Astrocyte (in vitro differentiated cells and primary cell): Measurements from ENCODE around the gene GAMT. TPM values are rescaled to one million over a fixed set of nuclear protein-coding genes. Genes with fewer than 3 reads are reported as not detected.

Experiments
- DNase-seq: peaks from one replicate; pipeline ENCODE4 v3.0.0-alpha.2; 2010; ENCODE audit warnings: low read depth
- FAIRE-seq: peaks from 2 replicates; lab custom pipeline; 2011; peaks lifted over from hg19 to GRCh38; lab: Jason Lieb, UNC
- H2AFZ ChIP-seq: 2 replicates; pipeline ENCODE4 v1.6.0; 2012; ENCODE audit warnings: low read depth, low read length, inconsistent platforms
- H3K27ac ChIP-seq: 2 replicates; pipeline ENCODE4 v1.5.1; 2011; ENCODE audit warnings: low read depth, low read length, inconsistent platforms
- H3K27me3 ChIP-seq: 2 replicates; pipeline ENCODE4 v1.6.0; 2011; ENCODE audit warnings: low read length, inconsistent platforms; ENCODE audit not compliant: insufficient read depth
- H3K36me3 ChIP-seq: 2 replicates; pipeline ENCODE4 v1.5.1; 2011; ENCODE audit warnings: low read length, inconsistent platforms; ENCODE audit not compliant: insufficient read depth
- H3K4me1 ChIP-seq: 2 replicates; pipeline ENCODE4 v1.5.1; 2011; ENCODE audit warnings: low read length, inconsistent platforms; ENCODE audit not compliant: insufficient read depth
- H3K4me2 ChIP-seq: 2 replicates; pipeline ENCODE4 v1.6.0; 2012; ENCODE audit warnings: low read length, inconsistent platforms
- H3K4me3 ChIP-seq: 2 replicates; pipeline ENCODE4 v1.5.1; 2011; ENCODE audit warnings: low read depth, mild to moderate bottlenecking, low read length, inconsistent platforms; ENCODE audit not compliant: insufficient read depth
- H3K79me2 ChIP-seq: 2 replicates; pipeline ENCODE4 v1.6.0; 2012; ENCODE audit warnings: mild to moderate bottlenecking, low read length, inconsistent platforms; ENCODE audit not compliant: insufficient read depth
- H3K9ac ChIP-seq: 2 replicates; pipeline ENCODE4 v1.6.0; 2012; ENCODE audit warnings: mild to moderate bottlenecking, low read length, inconsistent platforms
- H3K9me3 ChIP-seq: 2 replicates; pipeline ENCODE4 v1.5.1; 2012; ENCODE audit warnings: low read depth, mild to moderate bottlenecking, low read length, inconsistent platforms; ENCODE audit not compliant: insufficient read depth
- H4K20me1 ChIP-seq: 2 replicates; pipeline ENCODE4 v1.6.0; 2012; ENCODE audit warnings: low read length, inconsistent platforms; ENCODE audit not compliant: insufficient read depth
- H3K27ac Mint-ChIP-seq: one replicate; pipeline ENCODE4 v1.8.0; 2021; ENCODE audit warnings: mild to moderate bottlenecking, mixed read lengths; ENCODE audit not compliant: unreplicated experiment
- H3K27me3 Mint-ChIP-seq: one replicate; pipeline ENCODE4 v1.8.0; 2021; ENCODE audit warnings: low read depth, mixed read lengths; ENCODE audit not compliant: unreplicated experiment
- H3K36me3 Mint-ChIP-seq: one replicate; pipeline ENCODE4 v1.8.0; 2021; ENCODE audit warnings: low read depth, mixed read lengths; ENCODE audit not compliant: unreplicated experiment
- H3K4me1 Mint-ChIP-seq: one replicate; pipeline ENCODE4 v1.8.0; 2021; ENCODE audit warnings: low read depth, mixed read lengths; ENCODE audit not compliant: unreplicated experiment
- H3K4me3 Mint-ChIP-seq: one replicate; pipeline ENCODE4 v1.8.0; 2021; ENCODE audit warnings: mild to moderate bottlenecking, moderate library complexity, mixed read lengths; ENCODE audit not compliant: unreplicated experiment
- H3K9me3 Mint-ChIP-seq: one replicate; pipeline ENCODE4 v1.8.0; 2021; ENCODE audit warnings: mild to moderate bottlenecking, mixed read lengths; ENCODE audit not compliant: unreplicated experiment
- EZH2 ChIP-seq: IDR thresholded peaks from 2 replicates; pipeline ENCODE4 v1.6.1; 2012; ENCODE audit warnings: mild to moderate bottlenecking, low read length, inconsistent platforms; ENCODE audit not compliant: insufficient read depth
- total RNA-seq: library from RNA; stranded (reverse); gene quantifications from 2 replicates; pipeline ENCODE4 v1.2.1, GENCODE V29; 2021
- TF ChIP-seq, protein P1 (sequence below): IDR thresholded peaks from 2 replicates; pipeline ENCODE4 v1.5.1; 2011; ENCODE audit warnings: low read depth, mild to moderate bottlenecking, inconsistent platforms, low read length, moderate library complexity; ENCODE audit not compliant: insufficient read depth

The GAMT gene
- total RNA-seq, 1 donor from 2014 or later = 35.9 TPM

DNA sequence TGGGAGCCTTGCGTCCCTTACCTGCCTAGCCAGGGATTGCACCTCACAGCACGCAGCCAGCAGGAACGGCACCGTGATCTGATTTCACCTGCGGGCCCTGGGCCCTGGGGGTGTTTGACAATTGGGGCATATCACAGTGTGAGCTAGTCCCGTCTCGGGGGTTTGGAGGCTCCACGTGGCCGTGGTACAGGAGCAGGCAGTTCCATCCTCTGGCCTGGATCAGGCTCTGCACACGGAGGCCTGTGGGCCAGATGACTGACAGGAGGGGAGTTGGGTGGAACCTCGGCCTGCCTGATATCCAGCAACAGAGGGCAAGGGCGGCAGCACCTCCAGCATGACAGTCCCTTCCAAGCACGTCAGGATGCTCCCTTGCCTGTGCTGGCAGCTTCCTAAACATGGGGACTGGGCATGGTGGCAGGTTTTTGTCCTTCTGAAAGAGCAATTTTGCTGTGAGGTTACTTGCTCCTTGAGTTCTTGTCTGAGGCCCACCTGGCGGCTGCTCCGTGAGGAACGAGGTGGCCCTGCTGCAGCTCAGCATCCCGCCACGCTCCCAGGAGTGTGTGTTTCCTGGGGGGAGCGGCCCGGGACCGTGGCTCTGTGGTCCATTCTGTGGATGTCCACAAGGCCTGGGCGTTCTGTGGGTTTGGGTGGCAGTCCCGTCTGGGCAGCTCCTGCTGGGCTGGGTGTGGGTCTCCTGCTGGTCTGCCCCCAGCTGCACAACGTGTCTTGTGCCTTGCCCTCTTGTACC lies 30.6 kb upstream of the GAMT start:
- no peaks in the 10 kb centered on the region for H3K9me3 ChIP-seq
- peaks cover 41% of the 10 kb centered on the region for H4K20me1 ChIP-seq
- no peak overlapping the region for H3K4me3 ChIP-seq
- DNase-seq = no peak
- H3K36me3 ChIP-seq = peaks cover 10% of the 10 kb centered on the region
- H3K27me3 Mint-ChIP-seq = no peaks in the 10 kb centered on the region
- no peak overlapping the region for H3K27ac ChIP-seq
- FAIRE-seq = no peak
- no peak overlapping the region for H3K4me3 Mint-ChIP-seq
- H3K4me1 ChIP-seq = peaks cover 2% of the 10 kb centered on the region
- no peak overlapping the region for H3K27ac Mint-ChIP-seq
- peaks cover 40% of the 10 kb centered on the region for H3K79me2 ChIP-seq
- H3K27me3 ChIP-seq = no peaks in the 10 kb centered on the region
- H2AFZ ChIP-seq = no peak overlapping the region
- H3K4me1 Mint-ChIP-seq = no peaks in the 10 kb centered on the region
- no peak overlapping the region for H3K4me2 ChIP-seq
- H3K36me3 Mint-ChIP-seq = peaks cover 6% of the 10 kb centered on the region
- no peak overlapping the region for H3K9ac ChIP-seq
- no peaks in the 10 kb centered on the region for H3K9me3 Mint-ChIP-seq
- TF ChIP-seq, protein P1, sequence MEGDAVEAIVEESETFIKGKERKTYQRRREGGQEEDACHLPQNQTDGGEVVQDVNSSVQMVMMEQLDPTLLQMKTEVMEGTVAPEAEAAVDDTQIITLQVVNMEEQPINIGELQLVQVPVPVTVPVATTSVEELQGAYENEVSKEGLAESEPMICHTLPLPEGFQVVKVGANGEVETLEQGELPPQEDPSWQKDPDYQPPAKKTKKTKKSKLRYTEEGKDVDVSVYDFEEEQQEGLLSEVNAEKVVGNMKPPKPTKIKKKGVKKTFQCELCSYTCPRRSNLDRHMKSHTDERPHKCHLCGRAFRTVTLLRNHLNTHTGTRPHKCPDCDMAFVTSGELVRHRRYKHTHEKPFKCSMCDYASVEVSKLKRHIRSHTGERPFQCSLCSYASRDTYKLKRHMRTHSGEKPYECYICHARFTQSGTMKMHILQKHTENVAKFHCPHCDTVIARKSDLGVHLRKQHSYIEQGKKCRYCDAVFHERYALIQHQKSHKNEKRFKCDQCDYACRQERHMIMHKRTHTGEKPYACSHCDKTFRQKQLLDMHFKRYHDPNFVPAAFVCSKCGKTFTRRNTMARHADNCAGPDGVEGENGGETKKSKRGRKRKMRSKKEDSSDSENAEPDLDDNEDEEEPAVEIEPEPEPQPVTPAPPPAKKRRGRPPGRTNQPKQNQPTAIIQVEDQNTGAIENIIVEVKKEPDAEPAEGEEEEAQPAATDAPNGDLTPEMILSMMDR = no peak
- no peak for TF ChIP-seq EZH2

DNA sequence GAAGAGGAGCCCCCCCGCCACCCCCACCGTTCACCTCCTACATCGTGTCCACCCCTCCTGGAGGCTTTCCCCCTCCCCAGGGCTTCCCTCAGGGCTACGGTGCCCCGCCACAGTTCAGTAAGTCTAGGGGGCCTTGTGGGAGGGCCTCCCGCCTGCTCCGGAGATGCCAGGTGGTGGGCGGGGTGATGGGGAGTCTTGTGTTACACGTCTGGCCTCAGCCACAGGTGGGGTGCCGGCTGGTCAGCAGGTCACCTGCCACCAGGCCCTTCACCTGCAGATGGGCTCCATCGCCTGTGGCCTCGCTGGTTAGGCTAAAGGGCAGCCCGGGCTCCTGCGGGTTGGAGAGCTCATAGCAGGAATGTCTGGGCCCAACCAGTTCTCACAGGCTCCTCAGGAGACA lies 28.9 kb upstream of the GAMT start:
- no peak overlapping the region for H3K27ac Mint-ChIP-seq
- no peaks in the 10 kb centered on the region for H3K4me1 Mint-ChIP-seq
- H3K9me3 ChIP-seq = no peaks in the 10 kb centered on the region
- H3K36me3 ChIP-seq = peaks cover 8% of the 10 kb centered on the region
- peaks cover 56% of the 10 kb centered on the region for H3K79me2 ChIP-seq
- no peaks in the 10 kb centered on the region for H3K27me3 Mint-ChIP-seq
- no peak overlapping the region for H3K27ac ChIP-seq
- peaks cover 53% of the 10 kb centered on the region for H4K20me1 ChIP-seq
- no peak overlapping the region for H3K4me3 Mint-ChIP-seq
- no peak overlapping the region for H2AFZ ChIP-seq
- TF ChIP-seq, protein P1 = no peak
- TF ChIP-seq EZH2 = no peak
- no peak for FAIRE-seq
- no peak overlapping the region for H3K9ac ChIP-seq
- no peak overlapping the region for H3K4me3 ChIP-seq
- peaks cover 6% of the 10 kb centered on the region for H3K36me3 Mint-ChIP-seq
- H3K4me2 ChIP-seq = no peak overlapping the region
- H3K9me3 Mint-ChIP-seq = no peaks in the 10 kb centered on the region
- H3K27me3 ChIP-seq = no peaks in the 10 kb centered on the region
- no peak for DNase-seq
- peaks cover 5% of the 10 kb centered on the region for H3K4me1 ChIP-seq

DNA sequence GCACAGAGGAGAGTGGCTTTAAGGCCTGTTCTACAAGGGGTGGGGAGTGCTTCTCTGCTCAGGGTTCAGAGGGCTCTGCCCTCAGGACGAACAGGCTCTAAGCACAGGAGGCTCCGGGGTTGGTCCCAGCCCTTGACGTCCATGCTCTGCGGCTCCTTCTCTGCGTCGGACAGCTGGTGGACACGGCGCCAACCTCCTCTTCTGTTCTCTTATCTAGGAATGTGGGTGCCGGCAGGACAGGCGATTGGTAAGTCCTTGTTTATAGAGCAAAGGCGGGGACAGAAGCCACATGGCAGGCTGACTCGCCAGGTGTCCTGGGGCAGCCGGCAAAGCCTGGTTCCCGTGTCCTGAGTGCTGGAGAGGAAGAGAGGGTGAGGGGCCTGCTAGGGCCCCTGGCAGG lies 28.4 kb upstream of the GAMT start:
- FAIRE-seq (no peak), DNase-seq (no peak)
- H3K36me3 ChIP-seq = peaks cover 7% of the 10 kb centered on the region
- H3K4me3 ChIP-seq = no peak overlapping the region
- H3K4me1 ChIP-seq = peaks cover 10% of the 10 kb centered on the region
- H3K79me2 ChIP-seq = peaks cover 61% of the 10 kb centered on the region
- Mint-ChIP-seq H3K36me3 (peaks cover 6% of the 10 kb centered on the region), H3K27me3 (no peaks in the 10 kb centered on the region), H3K4me1 (no peaks in the 10 kb centered on the region), H3K27ac (no peak overlapping the region), H3K9me3 (no peaks in the 10 kb centered on the region), H3K4me3 (no peak overlapping the region)
- H3K9me3 ChIP-seq = no peaks in the 10 kb centered on the region
- TF ChIP-seq EZH2 = no peak
- TF ChIP-seq, protein P1 = no peak
- H3K27me3 ChIP-seq = no peaks in the 10 kb centered on the region
- no peak overlapping the region for H3K27ac ChIP-seq
- H2AFZ ChIP-seq = no peak overlapping the region
- peaks cover 55% of the 10 kb centered on the region for H4K20me1 ChIP-seq
- H3K9ac ChIP-seq = no peak overlapping the region
- H3K4me2 ChIP-seq = no peak overlapping the region
